ENCODE data around the gene IL24.

Gene IL24

DNA sequence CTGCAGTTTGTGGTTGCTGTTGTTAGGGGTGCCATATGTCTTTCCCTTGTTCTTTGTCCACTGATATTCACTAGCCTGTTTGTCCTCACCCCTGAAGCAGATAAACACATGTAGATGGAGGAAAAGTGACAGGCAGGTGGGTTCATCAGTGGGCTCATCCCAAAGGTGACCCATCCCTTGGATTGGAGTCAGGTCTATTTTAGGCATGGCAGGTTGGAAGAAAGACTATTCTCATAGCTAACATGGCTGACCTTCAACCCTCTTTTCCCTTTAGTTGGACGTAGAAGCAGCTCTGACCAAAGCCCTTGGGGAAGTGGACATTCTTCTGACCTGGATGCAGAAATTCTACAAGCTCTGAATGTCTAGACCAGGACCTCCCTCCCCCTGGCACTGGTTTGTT lies 5.5 kb downstream of the IL24 start:
- Mint-ChIP-seq H3K27me3 (ENCODE audit: low read depth) (no peaks in the 10 kb centered on the region), H3K36me3 (ENCODE audit: low read depth) (peaks cover 38% of the 10 kb centered on the region), H3K9me3 (no peaks in the 10 kb centered on the region), H3K4me3 (no peak overlapping the region), H3K4me1 (ENCODE audit: low read depth) (peaks cover 33% of the 10 kb centered on the region), H3K27ac (no peak overlapping the region)
- DNase-seq (ENCODE audit: low spot score) = no peak

- H3K9me3 Mint-ChIP-seq = no peaks in the 10 kb centered on the region
- no peak overlapping the region for H3K27ac Mint-ChIP-seq
- H3K36me3 Mint-ChIP-seq (ENCODE audit: low read depth) = peaks cover 45% of the 10 kb centered on the region
- H3K27me3 Mint-ChIP-seq (ENCODE audit: low read depth) = peaks cover 7% of the 10 kb centered on the region
- DNase-seq (ENCODE audit: low spot score) = no peak
- H3K4me3 Mint-ChIP-seq = no peak overlapping the region
- peaks cover 39% of the 10 kb centered on the region for H3K4me1 Mint-ChIP-seq (ENCODE audit: low read depth)
These were observed 6.4 kb downstream of the IL24 start for GRCh38 chr1:206903687-206904086.

DNA sequence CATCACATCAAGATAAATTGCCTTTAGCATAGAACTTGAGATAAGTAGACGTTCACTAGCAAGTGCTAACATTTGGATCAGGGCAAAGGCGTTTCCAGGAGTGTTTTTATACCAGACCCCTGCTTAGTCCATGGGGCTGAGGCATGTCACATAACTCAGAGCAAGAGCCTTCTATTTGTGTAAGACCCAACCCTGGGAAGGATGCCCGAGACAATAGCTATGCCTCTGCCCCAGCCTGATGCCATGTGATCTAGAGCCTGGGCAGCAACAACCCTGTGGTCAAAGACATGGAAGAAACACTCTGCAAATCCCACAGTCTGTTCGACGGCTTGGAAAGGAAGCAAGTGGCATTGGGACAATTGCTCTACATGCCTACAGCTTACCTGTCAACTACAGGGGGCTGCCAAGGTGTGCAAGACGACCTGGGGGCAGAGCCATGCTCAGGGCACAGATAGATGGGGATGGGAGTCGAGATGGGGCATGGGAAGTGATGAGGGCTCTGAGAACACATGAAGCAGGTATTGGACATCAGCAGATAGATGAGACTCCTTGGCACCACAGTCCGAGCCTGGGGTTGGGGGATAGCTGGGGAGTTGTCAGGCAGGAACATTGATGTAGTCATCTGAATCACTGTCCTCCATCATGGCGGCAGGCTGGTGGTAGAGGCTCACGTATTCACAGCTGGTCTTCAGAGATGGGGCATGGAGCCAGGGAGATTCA lies 7.3 kb downstream of the IL24 start:
- Mint-ChIP-seq H3K27me3 (ENCODE audit: low read depth) (peaks cover 11% of the 10 kb centered on the region), H3K4me1 (ENCODE audit: low read depth) (peaks cover 43% of the 10 kb centered on the region), H3K27ac (peak overlapping the region; percentile 16), H3K36me3 (ENCODE audit: low read depth) (peaks cover 49% of the 10 kb centered on the region), H3K9me3 (no peaks in the 10 kb centered on the region), H3K4me3 (no peak overlapping the region)
- no peak for DNase-seq (ENCODE audit: low spot score)

GRCh38 chr1:206905295-206906164 lies 8.3 kb downstream of the IL24 start:
- Mint-ChIP-seq H3K4me3 (peak overlapping the region; percentile 64), H3K9me3 (no peaks in the 10 kb centered on the region), H3K36me3 (ENCODE audit: low read depth) (peaks cover 54% of the 10 kb centered on the region), H3K4me1 (ENCODE audit: low read depth) (peaks cover 39% of the 10 kb centered on the region), H3K27ac (peak overlapping the region; percentile 65), H3K27me3 (ENCODE audit: low read depth) (peaks cover 13% of the 10 kb centered on the region)
- DNase-seq (ENCODE audit: low spot score) = peak; percentile 31

DNA sequence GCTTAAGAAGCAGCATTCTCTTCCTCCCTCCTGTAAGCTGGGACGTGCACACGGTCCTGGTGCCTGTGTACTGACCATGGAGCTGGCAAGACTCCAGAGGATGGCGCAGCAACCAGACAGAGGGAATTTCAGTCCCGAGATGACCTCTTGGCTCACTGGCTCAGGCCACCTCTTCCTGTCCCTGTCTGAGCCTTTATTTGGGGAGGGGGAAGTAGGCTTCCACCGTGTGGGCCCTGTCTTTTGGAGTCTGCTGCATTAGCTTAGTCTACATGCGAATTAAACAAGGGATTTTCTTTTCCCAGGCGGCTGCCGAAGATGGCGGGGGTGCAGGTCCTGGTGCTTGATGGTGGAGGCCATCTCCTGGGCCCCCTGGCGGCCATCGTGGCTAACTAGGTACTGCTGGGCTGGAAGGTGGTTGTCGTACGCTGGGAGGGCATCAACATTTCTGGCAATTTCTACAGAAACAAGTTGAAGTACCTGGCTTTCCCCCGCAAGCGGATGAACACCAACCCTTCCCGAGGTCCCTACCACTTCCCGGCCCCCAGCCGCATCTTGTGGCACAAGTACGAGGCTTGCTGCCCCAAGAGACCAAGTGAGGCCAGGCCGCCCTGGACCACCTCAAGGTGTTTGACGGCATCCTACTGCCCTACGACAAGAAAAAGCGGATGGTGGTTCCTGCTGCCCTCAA lies 10.2 kb downstream of the IL24 start:
- DNase-seq (ENCODE audit: low spot score) = no peak
- peaks cover 41% of the 10 kb centered on the region for H3K4me1 Mint-ChIP-seq (ENCODE audit: low read depth)
- no peaks in the 10 kb centered on the region for H3K9me3 Mint-ChIP-seq
- H3K36me3 Mint-ChIP-seq (ENCODE audit: low read depth) = peaks cover 69% of the 10 kb centered on the region
- peaks cover 16% of the 10 kb centered on the region for H3K27me3 Mint-ChIP-seq (ENCODE audit: low read depth)
- no peak overlapping the region for H3K4me3 Mint-ChIP-seq
- H3K27ac Mint-ChIP-seq = no peak overlapping the region

- peaks cover 71% of the 10 kb centered on the region for H3K36me3 Mint-ChIP-seq (ENCODE audit: low read depth)
- H3K27me3 Mint-ChIP-seq (ENCODE audit: low read depth) = peaks cover 16% of the 10 kb centered on the region
- H3K4me3 Mint-ChIP-seq = peak overlapping the region; percentile 42
- no peaks in the 10 kb centered on the region for H3K9me3 Mint-ChIP-seq
- DNase-seq (ENCODE audit: low spot score) = no peak
- peaks cover 44% of the 10 kb centered on the region for H3K4me1 Mint-ChIP-seq (ENCODE audit: low read depth)
- H3K27ac Mint-ChIP-seq = no peak overlapping the region
These were observed 10.8 kb downstream of the IL24 start for GRCh38 chr1:206908038-206908437.

DNA sequence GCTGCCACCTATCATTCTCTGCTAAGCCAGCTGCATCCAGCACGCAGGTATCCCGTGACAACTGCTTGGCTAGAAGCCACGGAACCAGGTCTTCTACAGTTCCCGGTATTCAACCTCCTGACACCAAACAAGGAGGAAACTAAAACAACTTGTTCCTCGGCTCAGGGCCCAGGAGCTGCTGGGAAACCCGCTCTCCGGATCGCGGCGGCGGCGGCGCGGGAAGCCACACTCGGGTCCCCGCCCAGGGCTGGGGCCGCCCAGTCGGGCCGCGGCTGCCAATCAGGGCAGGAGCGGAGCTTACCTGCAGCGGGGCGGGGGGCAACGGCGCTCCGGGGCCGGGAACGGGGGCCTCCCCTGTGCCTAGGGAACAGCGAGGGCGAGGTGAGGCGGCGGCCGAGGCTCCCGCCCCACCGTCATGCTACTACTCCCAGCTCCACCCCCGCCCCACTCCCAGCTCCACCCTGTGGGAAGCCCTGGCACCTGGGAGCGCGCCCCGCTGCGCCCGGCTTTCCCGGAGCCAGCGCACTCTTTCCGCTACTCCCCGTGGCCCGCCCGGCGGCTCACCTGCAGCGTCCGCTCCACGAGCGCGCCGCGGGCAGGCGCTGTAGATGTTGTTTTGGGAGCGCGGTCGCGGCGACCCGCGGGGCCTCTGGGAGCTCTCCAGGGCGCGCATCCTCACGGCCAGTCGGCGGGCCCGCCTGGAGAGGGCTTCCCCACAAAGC lies 12.1 kb downstream of the IL24 start:
- H3K36me3 Mint-ChIP-seq (ENCODE audit: low read depth) = peaks cover 65% of the 10 kb centered on the region
- peak overlapping the region; percentile 49 for H3K4me3 Mint-ChIP-seq
- H3K4me1 Mint-ChIP-seq (ENCODE audit: low read depth) = peaks cover 44% of the 10 kb centered on the region
- peaks cover 16% of the 10 kb centered on the region for H3K27me3 Mint-ChIP-seq (ENCODE audit: low read depth)
- H3K9me3 Mint-ChIP-seq = no peaks in the 10 kb centered on the region
- H3K27ac Mint-ChIP-seq = no peak overlapping the region
- no peak for DNase-seq (ENCODE audit: low spot score)

DNA sequence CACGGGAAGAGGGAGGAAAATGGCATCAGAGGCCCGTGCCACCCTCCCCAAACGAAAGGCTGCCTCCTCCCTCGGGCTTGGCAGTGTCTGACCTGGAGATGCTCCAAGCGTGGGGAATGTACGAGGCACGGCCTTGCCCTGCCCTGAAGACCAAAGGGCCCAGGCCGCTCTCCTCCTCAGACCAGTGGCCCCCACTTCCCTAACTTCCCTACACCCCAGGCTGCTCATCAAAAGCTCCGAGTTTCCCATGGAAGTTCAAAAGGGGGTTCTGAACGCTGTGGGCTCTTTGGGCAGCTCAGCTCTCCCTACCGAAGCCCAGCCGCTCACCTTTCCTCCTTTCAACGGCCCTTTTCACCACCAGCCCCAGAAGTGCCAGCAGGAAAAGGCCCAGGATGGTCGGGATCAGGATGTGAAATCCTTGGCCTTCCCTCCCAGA lies 12.7 kb downstream of the IL24 start:
- H3K4me3 Mint-ChIP-seq = peak overlapping the region; percentile 25
- H3K36me3 Mint-ChIP-seq (ENCODE audit: low read depth) = peaks cover 62% of the 10 kb centered on the region
- H3K4me1 Mint-ChIP-seq (ENCODE audit: low read depth) = peaks cover 45% of the 10 kb centered on the region
- H3K27ac Mint-ChIP-seq = no peak overlapping the region
- H3K9me3 Mint-ChIP-seq = no peaks in the 10 kb centered on the region
- peaks cover 16% of the 10 kb centered on the region for H3K27me3 Mint-ChIP-seq (ENCODE audit: low read depth)
- DNase-seq (ENCODE audit: low spot score) = no peak

DNA sequence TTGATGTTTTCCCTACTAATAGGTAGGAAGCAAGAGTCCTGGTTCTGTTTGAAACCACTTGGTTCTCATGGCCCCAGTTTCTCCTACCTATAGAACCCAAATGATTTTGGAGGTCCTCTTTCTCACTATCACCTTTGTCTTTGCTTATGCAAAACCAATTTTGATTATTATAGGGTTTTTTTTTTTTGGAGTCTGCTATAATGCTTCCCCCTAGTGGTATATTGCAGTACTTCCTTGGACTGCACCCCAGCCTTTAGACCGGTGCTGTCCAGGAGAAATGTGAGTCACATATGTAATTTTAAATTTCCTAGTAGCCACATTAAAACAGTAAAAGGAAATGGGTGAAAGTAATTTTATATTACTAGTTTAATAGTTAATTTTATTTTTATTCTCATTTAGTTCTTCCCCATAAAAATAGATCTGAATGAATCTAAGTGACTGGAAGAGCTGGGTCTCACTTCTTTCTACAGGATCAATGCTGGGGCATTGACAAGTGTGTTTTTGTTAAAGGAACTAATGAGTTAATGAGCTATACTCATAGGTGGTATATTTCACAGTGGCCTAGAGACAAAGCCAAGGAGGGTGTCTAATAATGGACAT lies 13.9 kb downstream of the IL24 start:
- Mint-ChIP-seq H3K27ac (no peak overlapping the region), H3K36me3 (ENCODE audit: low read depth) (peaks cover 60% of the 10 kb centered on the region), H3K27me3 (ENCODE audit: low read depth) (peaks cover 16% of the 10 kb centered on the region), H3K4me1 (ENCODE audit: low read depth) (peaks cover 43% of the 10 kb centered on the region), H3K4me3 (no peak overlapping the region), H3K9me3 (no peaks in the 10 kb centered on the region)
- no peak for DNase-seq (ENCODE audit: low spot score)

DNA sequence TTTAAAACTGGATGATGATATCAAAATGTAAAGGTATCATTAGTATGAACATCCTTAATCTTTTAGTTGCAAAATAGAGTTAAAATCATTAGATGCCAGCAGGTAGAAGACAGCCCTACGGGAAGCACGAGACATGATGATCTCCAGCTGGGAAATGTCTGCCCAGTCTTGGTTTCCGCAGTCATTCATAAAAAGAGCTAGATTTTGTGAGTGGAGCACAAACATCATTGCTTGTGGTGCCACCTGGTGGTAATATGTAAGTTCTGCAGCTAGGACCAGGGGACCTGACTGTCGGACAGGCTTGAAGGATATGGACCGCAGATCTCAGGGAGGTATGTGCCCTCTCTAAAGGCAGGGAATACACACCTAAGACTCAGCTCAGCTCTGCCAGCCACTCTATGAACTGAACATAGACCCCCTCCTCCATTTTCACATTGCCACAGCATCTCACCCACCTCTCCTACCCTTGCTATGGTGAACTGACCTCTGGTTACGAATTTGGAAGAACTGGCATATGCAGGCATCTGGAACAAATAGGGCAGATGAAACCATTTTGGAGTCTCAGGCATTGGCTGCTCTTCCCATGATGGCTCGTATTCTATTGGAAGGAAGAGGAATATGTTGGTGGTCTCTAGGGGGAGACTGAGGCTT lies 15.3 kb downstream of the IL24 start:
- no peaks in the 10 kb centered on the region for H3K9me3 Mint-ChIP-seq
- H3K36me3 Mint-ChIP-seq (ENCODE audit: low read depth) = peaks cover 68% of the 10 kb centered on the region
- H3K27me3 Mint-ChIP-seq (ENCODE audit: low read depth) = peaks cover 16% of the 10 kb centered on the region
- no peak overlapping the region for H3K4me3 Mint-ChIP-seq
- peak; percentile 49 for DNase-seq (ENCODE audit: low spot score)
- H3K4me1 Mint-ChIP-seq (ENCODE audit: low read depth) = peaks cover 50% of the 10 kb centered on the region
- no peak overlapping the region for H3K27ac Mint-ChIP-seq

GRCh38 chr1:206913766-206914537 lies 16.7 kb downstream of the IL24 start:
- H3K9me3 Mint-ChIP-seq = no peaks in the 10 kb centered on the region
- H3K27me3 Mint-ChIP-seq (ENCODE audit: low read depth) = peaks cover 6% of the 10 kb centered on the region
- H3K36me3 Mint-ChIP-seq (ENCODE audit: low read depth) = peaks cover 65% of the 10 kb centered on the region
- peaks cover 52% of the 10 kb centered on the region for H3K4me1 Mint-ChIP-seq (ENCODE audit: low read depth)
- DNase-seq (ENCODE audit: low spot score) = no peak
- no peak overlapping the region for H3K27ac Mint-ChIP-seq
- no peak overlapping the region for H3K4me3 Mint-ChIP-seq

DNA sequence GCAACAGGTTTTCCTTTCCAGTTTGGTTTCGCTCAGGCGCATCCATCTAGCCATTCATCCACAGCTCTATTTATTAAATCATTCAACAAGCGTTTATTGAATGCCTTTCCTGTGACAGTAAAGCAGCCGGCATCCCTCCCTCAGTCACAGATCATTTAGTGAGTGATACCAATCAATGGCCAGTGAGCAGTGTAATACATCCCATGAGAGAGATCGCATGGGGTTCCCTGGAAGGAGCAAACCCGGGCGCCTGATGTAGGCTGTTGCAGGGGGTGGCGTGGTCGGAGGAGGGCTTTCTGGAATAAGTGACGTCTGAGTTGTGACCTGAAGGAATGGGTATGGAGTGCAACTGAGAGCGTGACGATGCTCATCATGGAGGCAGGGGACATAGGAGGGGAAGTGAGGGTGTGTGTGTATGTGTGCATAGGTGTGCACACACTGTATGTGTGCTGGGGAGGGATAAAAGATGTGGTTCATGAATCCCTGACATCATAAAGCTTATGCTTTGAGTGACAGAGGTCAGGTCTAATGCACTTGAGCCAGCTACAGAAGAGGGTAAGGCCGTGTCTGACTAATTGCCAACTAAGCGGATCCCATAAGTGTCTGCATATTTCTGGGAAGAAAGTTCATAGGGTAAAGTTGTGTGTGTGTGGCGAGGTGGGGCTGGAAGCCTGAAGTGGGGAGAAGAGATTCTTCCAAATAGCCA lies 17.9 kb downstream of the IL24 start:
- Mint-ChIP-seq H3K27ac (no peak overlapping the region), H3K4me3 (no peak overlapping the region), H3K4me1 (ENCODE audit: low read depth) (peaks cover 55% of the 10 kb centered on the region), H3K36me3 (ENCODE audit: low read depth) (peaks cover 65% of the 10 kb centered on the region), H3K9me3 (no peaks in the 10 kb centered on the region), H3K27me3 (ENCODE audit: low read depth) (peaks cover 5% of the 10 kb centered on the region)
- no peak for DNase-seq (ENCODE audit: low spot score)

Measured in T-helper 2 cell treated with Interferon-gamma antibody and Interleukin-4, amounts not matched to agents 5 μg/mL and 100 μg/mL, for 36 hours (primary cell).